ENCODE data around the gene DNASE1L2. TPM values are rescaled to one million over a fixed set of nuclear protein-coding genes. Genes with fewer than 3 reads are reported as not detected.

The DNASE1L2 gene
- total RNA-seq, 1 experiment from 2014 or later: 2.7 TPM

DNA sequence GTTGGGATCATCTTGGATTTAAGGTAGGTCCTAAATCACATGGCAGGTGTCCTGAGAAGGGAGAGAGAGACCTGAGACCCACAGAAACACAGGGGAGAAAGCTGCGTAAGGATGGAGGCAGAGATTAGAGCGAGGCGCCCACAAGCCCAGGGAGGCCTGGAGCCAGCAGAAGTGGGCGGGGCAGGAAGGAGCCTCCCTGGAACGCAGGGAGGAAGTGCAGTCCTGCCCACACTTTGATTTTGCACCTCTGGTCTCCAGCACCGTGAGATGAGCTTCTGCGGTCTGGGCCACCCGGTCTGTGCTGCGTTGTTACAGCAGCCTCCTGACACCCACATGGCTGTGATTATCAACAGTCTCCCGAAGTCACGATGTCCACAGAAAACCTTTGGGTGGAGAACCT lies 6.4 kb downstream of the DNASE1L2 start:
- ChIA-PET POLR2A (ENCODE audit: low non-redundant PET) (no interaction called here), CTCF (no interaction called here)
- Histone ChIP-seq H3K4me3 (ENCODE audit: low read depth, low read length, poor library complexity, severe bottlenecking) (no peak overlapping the region), H3K9me3 (ENCODE audit: low read depth, low read length, poor library complexity, severe bottlenecking) (no peaks in the 10 kb centered on the region), H3K27ac (ENCODE audit: low read depth, low read length, poor library complexity, severe bottlenecking) (no peak overlapping the region), H3K36me3 (ENCODE audit: insufficient read depth, low read length, poor library complexity, severe bottlenecking) (peaks cover 48% of the 10 kb centered on the region), H3K4me1 (ENCODE audit: insufficient read depth, low read length, poor library complexity, severe bottlenecking) (no peaks in the 10 kb centered on the region), H3K27me3 (replicated peaks; ENCODE audit: insufficient read depth, low read depth, low read length, poor library complexity) (no peaks in the 10 kb centered on the region)
- intact Hi-C loops (cut with micrococcal nuclease; ENCODE audit: unreplicated experiment): no loop called here
- no peak for TF ChIP-seq EZH2 (IDR thresholded peaks at IDR 0.05; ENCODE audit: borderline replicate concordance, low read depth, low read length, poor library complexity, severe bottlenecking)
- TF ChIP-seq, protein P1, sequence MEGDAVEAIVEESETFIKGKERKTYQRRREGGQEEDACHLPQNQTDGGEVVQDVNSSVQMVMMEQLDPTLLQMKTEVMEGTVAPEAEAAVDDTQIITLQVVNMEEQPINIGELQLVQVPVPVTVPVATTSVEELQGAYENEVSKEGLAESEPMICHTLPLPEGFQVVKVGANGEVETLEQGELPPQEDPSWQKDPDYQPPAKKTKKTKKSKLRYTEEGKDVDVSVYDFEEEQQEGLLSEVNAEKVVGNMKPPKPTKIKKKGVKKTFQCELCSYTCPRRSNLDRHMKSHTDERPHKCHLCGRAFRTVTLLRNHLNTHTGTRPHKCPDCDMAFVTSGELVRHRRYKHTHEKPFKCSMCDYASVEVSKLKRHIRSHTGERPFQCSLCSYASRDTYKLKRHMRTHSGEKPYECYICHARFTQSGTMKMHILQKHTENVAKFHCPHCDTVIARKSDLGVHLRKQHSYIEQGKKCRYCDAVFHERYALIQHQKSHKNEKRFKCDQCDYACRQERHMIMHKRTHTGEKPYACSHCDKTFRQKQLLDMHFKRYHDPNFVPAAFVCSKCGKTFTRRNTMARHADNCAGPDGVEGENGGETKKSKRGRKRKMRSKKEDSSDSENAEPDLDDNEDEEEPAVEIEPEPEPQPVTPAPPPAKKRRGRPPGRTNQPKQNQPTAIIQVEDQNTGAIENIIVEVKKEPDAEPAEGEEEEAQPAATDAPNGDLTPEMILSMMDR (conservative IDR thresholded peaks at IDR 0.05; ENCODE audit: low read depth, low read length): no peak
- no TSS peak for BruUV-seq (replicated peaks)
- DNase-seq (ENCODE audit: low spot score): no peak

DNA sequence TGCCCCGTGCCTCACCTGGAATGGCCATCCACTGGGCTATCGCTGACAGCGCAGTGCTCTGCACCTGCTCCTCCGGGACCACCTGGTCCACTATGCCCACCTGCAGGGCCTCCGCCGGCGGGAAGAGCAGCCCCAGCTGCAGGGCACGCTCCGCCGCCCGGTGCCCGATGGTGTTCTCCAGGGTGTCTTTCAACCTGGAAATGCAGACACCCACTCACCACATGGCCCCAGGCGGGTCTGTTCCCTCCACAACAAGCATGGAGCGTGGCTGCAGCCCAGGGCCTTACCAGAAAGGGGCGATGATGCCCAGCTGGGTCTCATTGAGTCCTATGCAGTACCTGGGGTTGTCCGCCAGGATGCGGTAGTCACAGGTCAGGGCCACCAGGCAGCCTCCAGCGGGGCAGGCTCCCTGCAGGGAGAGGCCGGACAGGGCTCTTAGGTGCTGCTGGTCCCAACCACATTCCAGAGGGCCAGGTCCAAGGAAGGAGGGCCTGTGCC lies 6.8 kb downstream of the DNASE1L2 start:
- intact Hi-C loops (cut with micrococcal nuclease; ENCODE audit: unreplicated experiment): no loop called here

DNA sequence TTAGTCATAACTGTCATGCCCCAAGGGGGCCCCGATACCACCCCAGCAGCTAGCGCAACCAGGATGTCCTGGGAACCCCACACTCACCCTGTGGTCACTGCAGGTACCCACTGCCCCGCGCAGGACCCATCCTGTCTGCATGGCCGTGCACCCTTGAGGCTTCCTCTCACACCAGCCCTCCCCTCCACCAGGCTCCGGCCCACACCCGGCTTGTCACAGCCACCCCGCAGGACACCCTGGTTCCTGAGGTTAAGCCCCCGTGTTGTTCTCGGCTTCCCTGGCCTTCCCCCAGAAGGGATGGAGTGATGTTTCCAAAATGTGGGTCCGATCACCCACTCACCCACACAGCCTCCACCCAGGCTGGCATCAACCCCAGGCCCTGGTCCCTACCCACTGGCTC lies 7.5 kb downstream of the DNASE1L2 start:
- CTCF ChIA-PET: no interaction called here

More for the DNA sequence above, 6.8 kb downstream of the DNASE1L2 start:
- H3K4me3 ChIP-seq (ENCODE audit: low read depth, low read length, poor library complexity, severe bottlenecking): no peak overlapping the region
- no peaks in the 10 kb centered on the region for H3K4me1 ChIP-seq (ENCODE audit: insufficient read depth, low read length, poor library complexity, severe bottlenecking)
- H3K27me3 ChIP-seq (replicated peaks; ENCODE audit: insufficient read depth, low read depth, low read length, poor library complexity): no peaks in the 10 kb centered on the region
- CTCF ChIA-PET: no interaction called here
- POLR2A ChIA-PET (ENCODE audit: low non-redundant PET): no interaction called here
- no peaks in the 10 kb centered on the region for H3K9me3 ChIP-seq (ENCODE audit: low read depth, low read length, poor library complexity, severe bottlenecking)
- H3K36me3 ChIP-seq (ENCODE audit: insufficient read depth, low read length, poor library complexity, severe bottlenecking): peaks cover 48% of the 10 kb centered on the region
- BruUV-seq (replicated peaks): no TSS peak
- TF ChIP-seq EZH2 (IDR thresholded peaks at IDR 0.05; ENCODE audit: borderline replicate concordance, low read depth, low read length, poor library complexity, severe bottlenecking): no peak
- TF ChIP-seq, protein P1 (conservative IDR thresholded peaks at IDR 0.05; ENCODE audit: low read depth, low read length): no peak
- no peak overlapping the region for H3K27ac ChIP-seq (ENCODE audit: low read depth, low read length, poor library complexity, severe bottlenecking)
- no peak for DNase-seq (ENCODE audit: low spot score)

More for the DNA sequence above, 7.5 kb downstream of the DNASE1L2 start:
- BruUV-seq (replicated peaks): no TSS peak
- Histone ChIP-seq H3K9me3 (ENCODE audit: low read depth, low read length, poor library complexity, severe bottlenecking) (no peaks in the 10 kb centered on the region), H3K27ac (ENCODE audit: low read depth, low read length, poor library complexity, severe bottlenecking) (no peak overlapping the region), H3K27me3 (replicated peaks; ENCODE audit: insufficient read depth, low read depth, low read length, poor library complexity) (no peaks in the 10 kb centered on the region), H3K4me3 (ENCODE audit: low read depth, low read length, poor library complexity, severe bottlenecking) (no peak overlapping the region), H3K4me1 (ENCODE audit: insufficient read depth, low read length, poor library complexity, severe bottlenecking) (no peaks in the 10 kb centered on the region), H3K36me3 (ENCODE audit: insufficient read depth, low read length, poor library complexity, severe bottlenecking) (peaks cover 48% of the 10 kb centered on the region)
- DNase-seq (ENCODE audit: low spot score): no peak
- intact Hi-C loops (cut with micrococcal nuclease; ENCODE audit: unreplicated experiment): no loop called here
- POLR2A ChIA-PET (ENCODE audit: low non-redundant PET): no interaction called here
- no peak for TF ChIP-seq EZH2 (IDR thresholded peaks at IDR 0.05; ENCODE audit: borderline replicate concordance, low read depth, low read length, poor library complexity, severe bottlenecking)
- TF ChIP-seq, protein P1 (conservative IDR thresholded peaks at IDR 0.05; ENCODE audit: low read depth, low read length): no peak

Measured in A673 (cell line).